Activated T-helper 1 cell treated with anti-CD3 and anti-CD28 coated beads, Interleukin-12 subunit alpha, Interleukin-12 subunit beta, Interleukin-2, Interleukin-4 antibody, amounts not matched to agents 30 ng/mL and 10 ng/mL and 1 ng/mL, durations not matched to agents 14 hours and 24 hours and 36 hours (primary cell): ENCODE data around the gene CHST11. TPM values are rescaled to one million over a fixed set of nuclear protein-coding genes. Genes with fewer than 3 reads are reported as not detected.
"Not testable (repeated sequence)": the region's sequence is repeated elsewhere in the genome, so short reads cannot be mapped to it uniquely, and the experiment has no call there.

Experiments
- DNase-seq: peaks from one replicate; pipeline ENCODE4 v3.0.0; 2021; ENCODE audit warnings: low spot score
- H3K27ac Mint-ChIP-seq: one replicate; pipeline ENCODE4 v1.8.0; 2021; ENCODE audit warnings: mild to moderate bottlenecking, mixed read lengths
- H3K27me3 Mint-ChIP-seq: one replicate; pipeline ENCODE4 v1.8.0; 2022; ENCODE audit warnings: mild to moderate bottlenecking, moderate library complexity, mixed read lengths; ENCODE audit not compliant: insufficient read depth
- H3K36me3 Mint-ChIP-seq: one replicate; pipeline ENCODE4 v1.8.0; 2021; ENCODE audit warnings: low read depth, mixed read lengths
- H3K4me1 Mint-ChIP-seq: one replicate; pipeline ENCODE4 v1.8.0; 2021; ENCODE audit warnings: low read depth, mixed read lengths
- H3K4me3 Mint-ChIP-seq: one replicate; pipeline ENCODE4 v1.8.0; 2021; ENCODE audit warnings: mild to moderate bottlenecking, moderate library complexity, mixed read lengths
- H3K9me3 Mint-ChIP-seq: one replicate; pipeline ENCODE4 v1.8.0; 2021; ENCODE audit warnings: mixed read lengths
- intact Hi-C: fragments of 100-400 bp; cut with micrococcal nuclease; formaldehyde crosslinking; loops from one replicate; pipeline ENCODE4 v1.15.1; 2024
- total RNA-seq: library from RNA; stranded (reverse); gene quantifications from 2 replicates; pipeline ENCODE4 v1.2.3, GENCODE V29; 2022

The CHST11 gene
- total RNA-seq, 1 donor from 2014 or later = 70.7 TPM

DNA sequence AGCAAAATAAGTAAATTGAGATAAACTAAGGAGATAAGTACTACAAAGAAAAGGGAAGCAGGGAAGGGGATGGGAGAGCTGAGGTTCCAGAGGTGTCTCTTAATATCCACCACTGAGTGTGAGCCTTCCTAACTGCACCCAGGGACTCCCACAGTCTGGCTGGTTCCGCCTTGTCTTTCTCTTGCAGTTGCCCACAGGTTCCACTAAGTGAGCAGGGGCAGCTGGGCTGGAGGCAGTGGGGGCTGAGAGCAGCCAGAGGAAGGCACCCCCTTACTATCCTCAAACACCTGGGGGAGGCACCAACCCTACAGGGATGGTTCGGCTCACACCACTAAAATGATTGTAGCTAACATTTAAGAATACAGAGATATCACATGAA, 286.4 kb downstream of the CHST11 start:
- Mint-ChIP-seq H3K4me3 (no peak overlapping the region), H3K27ac (peak overlapping the region; percentile 66), H3K9me3 (no peaks in the 10 kb centered on the region), H3K27me3 (no peaks in the 10 kb centered on the region), H3K4me1 (peaks cover 76% of the 10 kb centered on the region), H3K36me3 (peaks cover 19% of the 10 kb centered on the region)
- intact Hi-C loops = no loop called here
- DNase-seq = no peak

DNA sequence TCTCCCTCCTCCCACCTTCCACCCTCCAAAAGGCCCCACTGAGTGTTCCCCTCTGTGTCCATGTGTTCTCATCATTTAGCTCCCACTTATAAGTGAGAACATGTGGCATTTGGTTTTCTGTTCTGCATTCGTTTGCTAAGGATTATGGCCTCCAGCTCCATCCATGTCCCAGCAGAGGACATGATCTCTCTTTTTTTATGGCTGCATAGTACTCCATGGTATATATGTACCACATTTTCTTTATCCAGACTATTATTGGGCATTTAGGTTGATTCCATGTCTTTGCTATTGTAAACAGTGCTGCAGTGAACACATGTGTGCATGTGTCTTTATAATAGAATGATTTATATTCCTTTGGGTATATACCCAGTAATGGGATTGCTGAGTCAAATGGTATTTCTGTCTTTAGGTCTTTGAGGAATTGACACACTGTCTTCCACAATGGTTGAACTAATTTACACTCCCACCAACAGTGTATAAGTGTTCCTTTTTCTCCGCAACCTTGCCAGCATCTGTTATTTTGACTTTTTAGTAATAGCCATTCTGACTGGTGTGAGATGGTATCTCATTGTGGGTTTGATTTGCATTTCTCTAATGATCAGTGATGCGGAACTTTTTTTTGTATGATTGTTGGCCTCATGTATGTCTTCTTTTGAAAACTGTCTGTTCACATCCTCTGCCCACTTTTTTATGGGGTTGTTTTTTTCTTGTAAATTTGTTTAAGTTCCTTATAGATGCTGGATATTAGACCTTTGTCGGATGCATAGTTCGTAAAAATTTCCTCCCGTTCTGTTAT, 287.2 kb downstream of the CHST11 start:
- peaks cover 19% of the 10 kb centered on the region for H3K36me3 Mint-ChIP-seq
- DNase-seq, H3K27ac Mint-ChIP-seq, H3K27me3 Mint-ChIP-seq, H3K9me3 Mint-ChIP-seq, H3K4me3 Mint-ChIP-seq, intact Hi-C loops: not testable (repeated sequence)
- H3K4me1 Mint-ChIP-seq = peaks cover 76% of the 10 kb centered on the region

DNA sequence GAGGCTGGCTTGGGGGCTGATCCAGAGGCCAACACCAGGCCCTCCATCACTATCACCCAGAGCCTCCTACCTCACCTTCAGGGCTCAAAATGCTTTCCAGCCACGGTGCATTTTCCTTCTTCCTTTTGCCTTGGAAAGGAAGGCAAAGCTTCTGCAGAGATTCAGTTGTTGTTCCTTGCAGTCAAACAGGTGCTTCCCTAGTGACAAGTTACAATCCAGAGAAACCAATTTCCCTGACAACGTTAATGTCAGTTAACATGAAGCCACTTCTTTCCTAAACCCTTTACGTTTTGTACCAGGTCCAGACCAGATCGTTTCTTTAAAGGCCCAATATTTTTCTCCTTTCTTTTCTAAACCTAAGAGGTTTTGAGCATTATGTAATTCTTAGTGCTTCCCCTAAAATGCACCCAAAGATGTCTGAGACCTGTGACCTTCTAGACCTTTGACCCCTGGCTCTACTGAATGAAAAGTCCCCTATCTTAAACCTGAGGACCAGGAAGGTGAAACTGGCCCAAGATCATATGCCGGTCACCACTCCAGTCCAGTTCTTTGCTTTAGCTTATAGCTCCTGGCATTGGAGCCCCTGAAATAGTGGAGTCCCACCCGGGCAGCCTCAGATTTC, 289.8 kb downstream of the CHST11 start:
- Mint-ChIP-seq H3K27me3 (no peaks in the 10 kb centered on the region), H3K4me3 (no peak overlapping the region), H3K9me3 (no peaks in the 10 kb centered on the region), H3K36me3 (peaks cover 18% of the 10 kb centered on the region), H3K4me1 (peaks cover 70% of the 10 kb centered on the region), H3K27ac (no peak overlapping the region)
- intact Hi-C loops = loop anchor here (5.0 kb wide), 1 partner anchor 211 kb away; the partner anchor contains the start of gene SLC41A2
- no peak for DNase-seq

DNA sequence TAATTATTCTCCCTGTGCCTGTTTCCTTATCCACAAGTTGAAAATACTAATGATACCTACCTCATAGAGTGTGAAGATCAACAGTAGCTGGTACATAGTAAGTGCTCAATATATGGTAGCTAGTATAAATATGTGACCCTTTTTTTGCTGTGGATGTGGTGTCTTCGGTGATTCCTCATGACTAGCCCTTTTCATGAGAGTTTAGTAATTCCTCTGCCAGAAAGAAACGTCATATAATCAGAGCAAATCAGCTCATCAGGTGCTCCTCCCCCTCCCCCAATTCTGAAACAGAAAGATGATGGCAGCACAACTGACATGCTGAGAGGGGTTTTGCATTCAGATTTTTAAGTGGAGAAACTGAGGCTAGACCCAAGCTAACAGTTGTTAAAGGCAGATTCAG, 290.6 kb downstream of the CHST11 start:
- intact Hi-C loops = loop anchor here (5.0 kb wide), 1 partner anchor 210 kb away; the partner anchor contains the start of gene SLC41A2
- DNase-seq = no peak
- Mint-ChIP-seq H3K9me3 (no peaks in the 10 kb centered on the region), H3K27me3 (no peaks in the 10 kb centered on the region), H3K4me1 (peaks cover 73% of the 10 kb centered on the region), H3K4me3 (peak overlapping the region; percentile 34), H3K36me3 (peaks cover 20% of the 10 kb centered on the region), H3K27ac (peak overlapping the region; percentile 21)

DNA sequence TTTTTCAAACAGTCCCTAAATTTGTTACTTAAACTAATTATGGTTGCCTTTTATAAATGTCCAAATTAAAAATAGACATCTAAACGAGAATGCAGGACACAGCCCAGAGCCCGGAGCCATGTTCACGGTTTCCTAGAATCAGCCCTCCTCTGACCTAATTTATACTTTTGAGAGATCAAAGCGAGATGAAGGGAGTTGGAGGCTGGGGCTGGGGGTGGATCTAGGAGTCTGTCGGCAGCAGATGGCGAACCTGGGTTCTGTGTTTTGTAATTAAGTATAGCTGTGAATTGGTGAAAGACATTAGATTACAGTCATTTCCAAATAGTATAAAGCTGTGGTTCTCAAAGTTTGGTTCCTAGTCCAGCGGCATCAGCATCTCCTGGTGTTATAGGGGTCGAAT, 291.2 kb downstream of the CHST11 start:
- peak overlapping the region; percentile 34 for H3K4me3 Mint-ChIP-seq

DNA sequence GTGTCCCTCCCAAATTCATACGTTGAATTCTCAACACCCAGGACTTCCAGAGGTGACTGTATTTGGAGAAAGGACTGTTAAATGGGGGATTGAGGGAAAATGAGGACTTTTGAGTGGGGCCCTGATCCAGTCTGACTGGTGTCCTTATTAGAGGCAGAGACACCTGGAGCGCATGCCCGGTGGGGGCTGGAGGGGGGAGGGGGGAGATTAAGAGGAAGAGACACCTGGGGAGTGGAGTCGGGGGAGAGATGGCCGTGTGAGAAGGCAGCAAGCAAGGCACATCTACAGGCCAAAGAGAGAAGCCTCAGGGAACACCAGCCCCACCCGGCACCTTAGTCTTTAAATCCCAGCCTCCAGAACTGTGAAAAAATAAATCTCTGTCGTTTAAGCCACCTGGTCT, 291.6 kb downstream of the CHST11 start:
- Mint-ChIP-seq H3K27ac (peak overlapping the region; percentile 25), H3K36me3 (peaks cover 16% of the 10 kb centered on the region), H3K27me3 (no peaks in the 10 kb centered on the region), H3K9me3 (no peaks in the 10 kb centered on the region), H3K4me3 (peak overlapping the region; percentile 34), H3K4me1 (peaks cover 72% of the 10 kb centered on the region)
- intact Hi-C loops = loop anchor here (1.0 to 5.0 kb wide), 2 partner anchors 8 to 209 kb away; partner anchors contain the start of gene SLC41A2
- no peak for DNase-seq

More for the DNA sequence above, 291.2 kb downstream of the CHST11 start:
- H3K27me3 Mint-ChIP-seq = no peaks in the 10 kb centered on the region
- no peaks in the 10 kb centered on the region for H3K9me3 Mint-ChIP-seq
- no peak for DNase-seq
- H3K36me3 Mint-ChIP-seq = peaks cover 17% of the 10 kb centered on the region
- H3K27ac Mint-ChIP-seq = peak overlapping the region; percentile 25
- peaks cover 71% of the 10 kb centered on the region for H3K4me1 Mint-ChIP-seq
- intact Hi-C loops = loop anchor here (1.0 to 5.0 kb wide), 2 partner anchors 8 to 209 kb away; partner anchors contain the start of gene SLC41A2

DNA sequence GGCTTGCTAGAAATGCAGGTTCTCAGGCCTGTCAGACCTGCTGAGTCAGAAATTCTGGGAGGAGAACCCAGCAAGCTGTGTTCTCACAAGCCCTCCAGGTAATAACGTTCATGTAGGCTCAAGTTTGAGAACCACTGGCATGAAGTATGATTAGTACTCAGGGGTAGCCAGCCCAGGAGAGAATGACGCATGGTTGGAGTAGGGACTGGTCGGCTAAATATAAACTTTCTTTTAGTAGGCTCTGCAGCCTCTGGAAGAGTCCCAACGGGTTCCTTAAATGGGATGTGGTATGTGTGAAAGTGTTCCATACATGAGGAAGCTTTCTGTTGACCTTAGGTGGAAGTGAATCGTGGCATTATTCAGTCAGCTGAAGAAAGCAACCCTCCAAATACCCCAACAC, 292.0 kb downstream of the CHST11 start:
- no peaks in the 10 kb centered on the region for H3K27me3 Mint-ChIP-seq
- peaks cover 14% of the 10 kb centered on the region for H3K36me3 Mint-ChIP-seq
- no peak overlapping the region for H3K4me3 Mint-ChIP-seq
- no peak for DNase-seq
- peaks cover 74% of the 10 kb centered on the region for H3K4me1 Mint-ChIP-seq
- no peak overlapping the region for H3K27ac Mint-ChIP-seq
- intact Hi-C loops = loop anchor here (1.0 to 5.0 kb wide), 2 partner anchors 8 to 209 kb away; partner anchors contain the start of gene SLC41A2
- H3K9me3 Mint-ChIP-seq = no peaks in the 10 kb centered on the region

DNA sequence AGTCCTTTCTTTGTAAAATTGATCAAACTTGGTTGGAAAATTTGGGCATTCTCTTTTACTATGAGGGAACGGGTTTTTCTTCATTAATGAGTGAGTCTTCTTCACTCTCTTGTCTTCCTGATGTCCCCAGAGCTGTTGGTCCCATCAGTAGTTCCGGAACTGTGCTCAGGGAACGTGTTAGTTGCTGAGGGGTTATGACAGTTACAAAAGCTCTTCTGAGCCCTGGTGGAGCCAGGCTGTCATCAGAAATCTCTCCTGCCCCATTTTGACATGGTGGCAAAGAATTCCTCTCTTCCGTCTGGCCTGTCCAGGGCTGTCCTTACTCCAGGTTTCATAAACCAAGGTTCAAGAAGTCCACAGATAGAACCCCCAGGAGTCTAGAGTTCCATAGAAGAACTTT, 292.8 kb downstream of the CHST11 start:
- intact Hi-C loops = loop anchor here (5.0 kb wide), 1 partner anchor 208 kb away; the partner anchor contains the start of gene SLC41A2
- Mint-ChIP-seq H3K4me3 (no peak overlapping the region), H3K27me3 (no peaks in the 10 kb centered on the region), H3K4me1 (peaks cover 75% of the 10 kb centered on the region), H3K36me3 (peaks cover 11% of the 10 kb centered on the region), H3K9me3 (no peaks in the 10 kb centered on the region), H3K27ac (peak overlapping the region; percentile 7)
- no peak for DNase-seq

DNA sequence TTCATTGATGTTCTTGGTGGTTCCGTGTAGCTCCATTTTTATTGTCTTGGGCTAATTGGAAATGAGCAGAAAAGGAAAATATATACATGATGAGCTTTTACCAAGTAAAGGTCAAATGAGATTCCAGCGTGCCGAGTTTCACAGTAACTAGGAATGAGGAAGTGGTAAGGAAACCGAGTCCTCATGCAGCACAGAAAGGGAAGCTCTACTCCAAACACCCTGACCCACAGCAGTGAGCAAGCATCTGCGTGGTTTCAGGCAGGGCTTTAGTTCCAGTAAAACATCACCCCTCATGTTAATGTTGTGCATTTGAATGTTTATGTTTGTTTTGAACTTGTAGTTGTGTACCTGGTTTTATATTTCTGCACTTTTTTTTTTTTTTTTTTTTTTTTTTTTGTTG, 293.3 kb downstream of the CHST11 start:
- no peaks in the 10 kb centered on the region for H3K9me3 Mint-ChIP-seq
- no peak for DNase-seq
- no peaks in the 10 kb centered on the region for H3K27me3 Mint-ChIP-seq

DNA sequence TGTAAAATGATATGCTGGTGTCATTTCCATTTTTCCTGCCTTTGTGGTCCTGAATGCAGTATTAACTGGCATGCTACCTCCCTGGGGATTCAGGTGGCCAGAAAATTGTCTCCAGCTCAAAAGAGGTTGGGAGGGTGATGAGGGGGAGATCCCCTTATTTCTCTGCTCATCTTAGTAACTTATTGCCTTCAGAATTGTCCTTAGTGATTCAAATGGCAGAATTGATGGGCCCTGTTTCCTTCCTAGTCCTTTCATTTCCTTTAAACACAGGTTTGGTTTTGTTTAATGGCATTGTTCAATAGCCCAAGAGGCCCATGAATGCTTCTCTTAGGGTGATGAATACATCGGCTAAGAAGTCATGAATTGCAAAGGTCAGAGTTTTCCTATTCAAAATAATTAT, 294.4 kb downstream of the CHST11 start:
- Mint-ChIP-seq H3K9me3 (no peaks in the 10 kb centered on the region), H3K36me3 (peaks cover 14% of the 10 kb centered on the region), H3K27me3 (no peaks in the 10 kb centered on the region), H3K4me3 (no peak overlapping the region), H3K27ac (peak overlapping the region; percentile 61), H3K4me1 (peaks cover 70% of the 10 kb centered on the region)
- no peak for DNase-seq
- intact Hi-C loops = no loop called here

More for the DNA sequence above, 293.3 kb downstream of the CHST11 start:
- intact Hi-C loops = no loop called here
- peak overlapping the region; percentile 7 for H3K27ac Mint-ChIP-seq
- H3K36me3 Mint-ChIP-seq = peaks cover 13% of the 10 kb centered on the region
- H3K4me1 Mint-ChIP-seq = peaks cover 80% of the 10 kb centered on the region
- no peak overlapping the region for H3K4me3 Mint-ChIP-seq

DNA sequence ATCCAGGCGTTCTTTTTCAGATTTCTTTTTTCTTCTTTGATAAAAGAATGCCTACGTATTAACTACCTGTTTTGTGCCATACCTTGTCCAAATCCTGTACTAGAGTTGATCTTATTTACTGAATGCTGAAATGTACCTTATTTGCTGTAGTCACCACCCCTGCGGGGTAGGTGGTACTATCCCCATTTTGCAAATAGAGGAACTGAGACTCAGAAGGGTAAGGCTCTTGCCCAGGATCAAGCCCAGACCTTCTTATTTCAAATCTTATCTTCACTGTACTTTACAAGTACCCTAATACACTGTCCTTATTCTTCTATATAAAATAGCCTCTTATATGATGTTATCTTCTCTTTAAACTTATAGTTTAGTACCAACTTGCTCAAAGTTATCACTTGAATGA, 294.8 kb downstream of the CHST11 start:
- intact Hi-C loops = no loop called here
- peaks cover 65% of the 10 kb centered on the region for H3K4me1 Mint-ChIP-seq
- no peak for DNase-seq

DNA sequence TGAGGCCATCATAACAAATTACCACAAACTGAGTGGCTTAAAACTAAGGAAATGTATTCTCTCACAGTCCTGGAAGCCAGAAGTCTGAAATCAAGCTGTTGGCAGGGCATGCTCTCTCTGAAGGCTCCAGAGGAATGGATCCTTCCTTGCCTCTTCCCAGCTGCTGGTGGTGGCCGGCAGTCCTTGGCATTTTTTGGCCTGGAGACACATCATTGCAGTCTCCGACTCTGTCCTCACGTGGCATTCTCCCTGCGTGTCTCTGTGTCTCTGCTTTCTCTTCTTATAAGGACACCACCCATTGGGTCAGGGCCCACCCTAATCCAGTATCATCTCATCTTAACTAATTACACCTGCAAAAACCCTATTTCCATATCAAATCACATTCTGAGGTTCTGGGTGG, 295.3 kb downstream of the CHST11 start:
- peaks cover 61% of the 10 kb centered on the region for H3K4me1 Mint-ChIP-seq
- H3K4me3 Mint-ChIP-seq = no peak overlapping the region
- H3K27ac Mint-ChIP-seq = peak overlapping the region; percentile 43
- H3K27me3 Mint-ChIP-seq = no peaks in the 10 kb centered on the region
- no peaks in the 10 kb centered on the region for H3K9me3 Mint-ChIP-seq
- intact Hi-C loops = no loop called here
- peaks cover 21% of the 10 kb centered on the region for H3K36me3 Mint-ChIP-seq
- DNase-seq = no peak

More for the DNA sequence above, 294.8 kb downstream of the CHST11 start:
- Mint-ChIP-seq H3K36me3 (peaks cover 17% of the 10 kb centered on the region), H3K27me3 (no peaks in the 10 kb centered on the region), H3K9me3 (no peaks in the 10 kb centered on the region), H3K4me3 (no peak overlapping the region), H3K27ac (no peak overlapping the region)

DNA sequence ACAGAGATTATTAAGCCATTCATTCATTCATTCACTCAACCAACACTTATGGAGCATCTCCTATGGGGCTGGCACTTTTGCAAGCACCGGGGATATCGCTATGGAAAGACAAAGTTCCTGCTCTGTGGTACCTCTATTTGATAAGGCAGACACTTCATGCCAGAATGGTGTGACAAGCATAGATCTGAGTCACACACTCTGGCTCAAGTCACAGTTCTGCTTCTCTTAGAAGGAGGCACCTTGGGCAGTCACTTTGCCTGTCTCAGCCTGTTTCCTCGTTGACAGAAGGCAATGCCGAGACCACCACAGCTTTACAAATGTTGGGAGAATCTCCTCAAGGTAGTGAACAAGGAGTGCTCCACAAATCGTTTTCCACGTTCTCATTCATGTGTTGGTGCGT, 296.1 kb downstream of the CHST11 start:
- Mint-ChIP-seq H3K27ac (no peak overlapping the region), H3K4me1 (peaks cover 52% of the 10 kb centered on the region), H3K27me3 (no peaks in the 10 kb centered on the region), H3K9me3 (no peaks in the 10 kb centered on the region), H3K4me3 (no peak overlapping the region), H3K36me3 (peaks cover 29% of the 10 kb centered on the region)
- intact Hi-C loops = no loop called here
- DNase-seq = no peak
